NCI-H1048 (cell line): ENCODE measurements around the gene BLOC1S5.
"Not testable (repeated sequence)": the region's sequence is repeated elsewhere in the genome, so short reads cannot be mapped to it uniquely, and the experiment has no call there.

Experiments
- DNase-seq: peaks from one replicate; lab custom pipeline; 2025; lab: John Stamatoyannopoulos, UW

The BLOC1S5 gene

GRCh38 chr6:8080362-8081151, 16.4 kb upstream of the BLOC1S5 start:
- no peak for DNase-seq

GRCh38 chr6:8079126-8079525, 14.9 kb upstream of the BLOC1S5 start:
- no peak for DNase-seq

DNA sequence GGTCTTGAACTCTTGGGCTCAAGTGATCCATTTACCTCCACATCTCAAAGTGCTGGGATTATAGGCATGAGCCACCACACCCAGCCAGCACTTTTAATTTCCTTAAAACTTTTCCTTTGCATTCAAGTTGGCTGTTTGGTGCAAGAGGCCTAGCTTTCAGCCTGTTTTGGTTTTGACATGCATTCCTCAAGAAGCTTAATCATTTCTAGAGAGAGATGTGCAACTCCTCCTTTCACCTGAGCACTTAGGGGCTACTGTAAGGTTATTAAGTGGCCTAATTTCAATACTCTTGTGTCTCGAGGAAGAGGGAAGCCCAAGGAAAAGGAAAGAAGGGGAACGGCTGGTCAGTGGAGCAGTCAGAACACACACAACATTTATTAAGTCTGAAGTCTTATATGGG, 13.8 kb upstream of the BLOC1S5 start:
- DNase-seq: no peak

GRCh38 chr6:8075704-8076103, 11.5 kb upstream of the BLOC1S5 start:
- DNase-seq: no peak

DNA sequence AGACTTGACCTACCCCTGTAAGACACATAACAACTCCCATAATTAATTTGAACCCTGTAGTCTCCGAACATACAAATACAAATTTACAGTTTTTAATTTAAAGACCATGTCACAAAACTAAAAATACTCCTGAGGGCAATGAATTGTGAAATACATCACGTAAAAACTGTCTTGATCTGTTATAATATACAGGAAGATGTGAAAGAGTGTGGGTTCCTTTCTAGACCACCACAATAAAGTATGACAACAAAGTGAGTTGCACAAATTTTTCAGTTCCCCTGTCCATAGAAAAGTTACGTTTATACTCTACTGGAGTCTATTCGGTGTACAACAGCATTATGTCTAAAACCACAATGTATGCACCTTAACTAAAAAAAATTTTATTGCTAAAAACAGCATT, 11.0 kb upstream of the BLOC1S5 start:
- DNase-seq: no peak

DNA sequence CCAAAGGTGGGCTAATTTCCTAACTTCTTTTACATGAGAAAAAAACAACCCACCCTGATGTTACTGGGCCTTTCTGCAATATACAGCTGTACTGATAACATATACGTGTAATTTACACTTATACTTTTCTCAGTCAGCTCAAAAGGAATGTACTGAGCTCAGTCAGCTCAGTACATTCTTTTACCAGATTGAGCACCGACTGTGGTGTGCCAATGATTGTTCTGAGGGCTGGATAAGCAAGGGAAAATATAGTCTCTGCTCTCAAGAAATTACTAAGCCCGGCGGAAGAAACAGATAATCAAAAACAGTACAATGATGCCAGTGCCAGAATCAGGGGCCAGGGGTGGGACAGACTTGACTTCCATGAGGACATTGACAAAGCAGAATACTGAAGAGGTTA, 10.0 kb upstream of the BLOC1S5 start:
- DNase-seq: no peak

DNA sequence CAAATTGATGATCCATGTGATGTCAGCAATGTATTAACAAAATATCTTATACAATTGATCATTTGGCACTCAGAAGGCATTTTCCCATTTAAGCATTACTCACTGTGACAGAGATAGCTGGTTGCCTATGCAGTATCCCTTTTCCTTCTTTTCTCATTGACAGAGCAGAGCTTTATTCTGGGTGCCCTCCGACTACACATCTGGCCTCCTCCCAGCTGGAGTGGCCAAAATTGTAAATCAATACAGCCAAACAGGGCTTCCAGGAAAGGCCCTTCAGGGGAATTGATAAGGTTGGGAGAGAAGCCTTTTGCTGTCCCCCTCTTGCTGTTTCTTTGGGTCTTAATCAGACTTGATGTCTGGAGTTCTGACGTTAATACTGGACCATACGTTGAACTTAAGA, 9.6 kb upstream of the BLOC1S5 start:
- no peak for DNase-seq

DNA sequence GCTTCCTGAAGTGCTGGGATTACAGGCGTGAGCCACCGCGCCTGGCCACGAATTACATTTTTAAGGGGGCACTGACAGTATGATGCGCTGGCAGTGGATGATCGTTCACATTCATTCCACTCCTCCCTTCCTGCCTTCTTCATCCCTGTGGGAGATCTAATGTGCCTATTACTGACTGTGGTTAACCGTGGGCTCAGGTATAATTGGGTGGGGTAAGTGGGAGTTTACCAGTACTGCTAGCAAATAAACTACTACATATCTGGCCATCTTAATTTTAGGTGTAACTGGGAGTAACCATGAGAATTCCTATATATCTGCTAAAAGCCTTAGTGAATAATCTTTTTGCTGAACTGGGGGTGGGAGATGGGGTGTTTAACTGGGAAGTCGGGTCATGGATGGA, 6.5 kb upstream of the BLOC1S5 start:
- DNase-seq: no peak

DNA sequence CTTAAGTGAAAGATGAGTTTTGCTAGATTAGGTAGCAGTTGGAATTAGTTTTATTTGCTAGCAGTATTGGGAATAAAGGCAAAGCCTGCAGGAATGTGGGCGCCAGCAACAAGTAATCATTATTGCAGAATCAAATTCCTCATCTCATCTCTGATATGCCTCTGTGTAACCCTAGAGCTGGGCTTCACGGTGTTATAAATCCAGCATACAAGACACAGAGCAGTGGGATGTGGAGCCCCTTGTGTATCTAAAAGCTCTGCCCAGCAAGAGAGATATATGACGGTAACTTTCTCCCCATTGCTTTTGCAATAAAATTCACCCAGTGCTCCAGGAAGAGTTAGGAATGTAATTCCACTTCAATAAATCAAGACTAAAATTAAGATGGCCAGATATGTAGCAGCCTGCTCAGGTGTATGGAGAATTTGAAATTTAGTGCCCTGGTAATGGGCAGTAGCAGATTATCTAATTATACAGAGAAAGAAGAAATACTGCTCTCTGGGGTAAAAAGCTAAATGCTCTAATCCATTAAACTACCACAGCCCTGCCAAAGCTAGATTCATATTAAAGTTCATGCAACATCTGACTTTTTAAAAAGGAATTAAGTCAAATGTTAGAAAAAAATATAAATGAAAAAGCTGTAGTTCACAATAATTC, 5.6 kb upstream of the BLOC1S5 start:
- no peak for DNase-seq

DNA sequence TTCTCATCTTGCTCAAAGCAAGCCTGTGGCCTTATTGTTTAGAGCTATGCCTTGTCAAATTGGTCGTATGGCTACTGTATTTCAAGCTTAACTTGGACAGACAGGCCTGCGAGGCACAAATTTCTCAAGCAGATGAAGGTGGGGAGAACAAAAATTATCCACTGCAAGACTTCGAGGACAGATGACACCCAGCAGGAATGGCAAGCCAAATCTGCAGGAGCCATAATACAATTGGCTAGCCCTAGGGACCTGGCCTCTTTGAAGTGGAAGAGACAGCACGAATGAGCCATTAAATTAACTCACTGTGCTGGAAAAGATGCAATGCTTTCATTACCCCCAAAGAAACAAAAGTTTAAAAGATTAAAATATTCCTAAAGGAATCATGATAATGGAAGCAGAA, 5.0 kb upstream of the BLOC1S5 start:
- DNase-seq: no peak

DNA sequence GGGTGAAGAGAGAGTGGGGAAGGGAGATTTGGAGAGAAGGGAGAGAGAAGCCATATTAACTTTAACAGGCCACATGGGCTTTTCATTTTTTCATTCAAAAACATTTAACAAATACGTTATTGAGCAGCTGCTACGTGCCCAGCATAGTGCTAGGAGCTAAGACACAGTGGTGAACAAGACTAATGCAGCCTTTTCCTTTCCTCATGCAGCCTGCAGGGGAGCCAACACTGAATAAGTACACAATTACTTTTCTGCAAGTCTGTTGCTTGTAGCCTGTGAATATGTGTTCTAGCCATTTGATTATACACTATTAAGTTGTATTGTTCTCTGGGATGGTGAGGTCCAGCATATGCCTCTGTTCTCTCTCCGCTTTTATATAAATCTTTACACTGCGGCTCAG, 1.9 kb upstream of the BLOC1S5 start:
- no peak for DNase-seq

- no peak for DNase-seq
Measured at GRCh38 chr6:8065519-8065911, 1.3 kb upstream of the BLOC1S5 start.

DNA sequence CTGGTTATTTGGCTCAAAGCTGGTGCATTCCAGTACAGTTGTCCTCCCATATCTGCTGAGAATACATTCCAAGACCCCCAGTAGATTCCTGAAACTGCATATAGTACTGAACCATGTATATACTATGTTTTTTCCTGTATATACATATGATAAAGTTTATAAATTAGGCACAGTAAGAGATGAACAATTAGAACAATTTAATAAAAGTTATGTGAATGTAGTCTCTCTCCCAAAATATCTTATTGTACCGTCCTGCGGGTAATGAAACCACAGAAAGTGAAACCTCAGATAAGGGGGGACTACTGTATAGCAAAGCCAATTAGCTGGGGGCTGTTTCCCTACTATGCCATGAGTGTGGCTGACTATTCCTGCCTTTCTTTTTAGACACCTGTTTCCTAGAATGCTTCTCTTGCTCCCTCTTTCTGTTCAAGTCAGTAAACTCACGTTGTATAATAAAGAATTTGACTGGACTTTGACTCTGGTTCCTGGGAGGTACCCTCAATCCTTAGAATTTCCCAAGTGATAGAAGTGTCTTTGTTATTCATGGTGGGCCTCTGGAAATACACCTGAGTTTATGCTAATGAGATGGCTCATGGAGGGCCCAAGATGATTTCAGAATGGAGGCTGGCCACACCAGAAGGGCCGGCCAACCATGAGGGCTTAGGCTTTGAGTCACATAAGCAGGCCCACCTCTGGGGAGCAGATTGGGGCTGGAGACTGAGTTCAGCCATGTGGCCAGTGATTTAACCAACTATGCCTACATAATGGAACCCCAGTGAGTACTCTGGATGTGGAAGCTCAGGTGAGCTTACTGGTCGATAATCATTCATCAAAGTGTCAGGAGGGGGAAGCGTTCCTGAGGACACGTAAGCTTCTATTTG, 689 bp upstream of the BLOC1S5 start:
- DNase-seq: no peak

DNA sequence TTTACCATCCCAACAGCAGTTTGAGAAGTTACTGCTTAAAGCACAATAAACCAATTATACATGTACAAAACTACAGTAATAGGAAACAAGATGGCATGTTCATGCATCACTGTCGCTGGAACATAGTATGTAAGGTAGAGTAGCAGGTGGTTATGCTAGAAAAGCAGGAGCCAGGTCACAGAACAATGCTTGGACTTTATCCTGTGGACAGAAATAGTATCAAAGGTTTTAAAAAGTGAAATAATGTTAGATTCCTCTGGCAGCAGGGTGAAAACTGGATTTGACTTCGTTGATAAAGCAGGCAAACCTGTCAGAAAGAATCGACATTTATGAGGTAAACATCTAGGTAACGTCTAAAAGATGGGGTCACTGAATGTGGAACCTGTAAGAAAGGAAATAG, 2.5 kb downstream of the BLOC1S5 start:
- no peak for DNase-seq

GRCh38 chr6:8060346-8060745, 3.8 kb downstream of the BLOC1S5 start:
- no peak for DNase-seq

GRCh38 chr6:8059129-8059528, 5.1 kb downstream of the BLOC1S5 start:
- no peak for DNase-seq

GRCh38 chr6:8057793-8058192, 6.4 kb downstream of the BLOC1S5 start:
- DNase-seq: no peak

GRCh38 chr6:8057263-8057662, 6.9 kb downstream of the BLOC1S5 start:
- DNase-seq: no peak

- no peak for DNase-seq
Measured at GRCh38 chr6:8054276-8054675, 9.9 kb downstream of the BLOC1S5 start.

DNA sequence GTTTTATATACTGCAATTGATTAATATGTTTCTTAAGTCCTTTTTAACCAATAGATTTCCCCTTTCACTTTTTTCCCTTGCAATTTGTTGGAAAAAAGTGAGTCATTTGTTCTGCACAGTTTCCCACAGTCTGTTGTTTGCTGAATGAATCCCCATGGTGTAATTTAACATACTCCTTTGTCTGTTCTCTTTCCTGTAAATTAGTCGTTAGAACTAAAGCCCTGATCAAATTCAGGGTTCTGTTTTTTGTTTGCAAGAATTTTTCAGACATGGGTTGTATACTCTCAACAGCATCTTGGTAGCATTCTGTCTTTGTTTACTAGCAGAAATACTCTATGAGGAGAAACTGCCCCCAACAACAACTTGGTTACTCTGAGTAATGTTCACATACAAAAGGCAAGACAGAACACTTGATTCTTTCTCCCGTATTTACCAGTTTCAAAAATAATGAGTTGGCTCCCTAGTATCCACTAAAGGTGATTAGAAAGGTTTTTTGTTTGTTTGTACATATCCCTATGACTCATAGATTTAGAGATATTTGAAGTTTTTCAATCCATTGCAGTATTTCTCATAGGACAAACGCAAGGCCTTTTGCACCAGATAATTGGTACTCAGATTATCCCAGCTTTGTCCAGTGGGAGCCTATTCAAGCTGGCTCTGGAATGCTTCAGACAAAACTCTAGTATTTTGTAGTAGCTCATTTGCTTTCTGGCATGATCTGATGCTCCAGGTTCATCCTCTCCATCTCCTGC, 16.5 kb downstream of the BLOC1S5 start:
- no peak for DNase-seq

DNA sequence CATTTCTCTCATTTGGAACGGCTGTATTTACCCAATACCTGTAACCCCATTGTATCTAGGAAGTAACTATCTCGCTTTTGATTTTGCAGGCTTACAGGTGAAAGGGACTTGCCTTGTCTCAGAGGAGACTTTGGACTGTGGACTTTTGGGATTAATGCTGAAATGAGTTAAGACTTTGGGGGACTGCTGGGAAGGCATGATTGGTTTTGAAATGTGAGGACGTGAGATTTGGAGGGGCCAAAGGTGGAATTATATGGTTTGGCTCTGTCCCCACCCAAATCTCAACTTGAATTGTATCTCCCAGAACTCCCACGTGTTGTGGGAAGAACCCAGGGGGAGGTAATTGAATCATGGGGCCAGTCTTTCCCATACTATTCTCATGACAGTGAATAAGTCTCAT, 18.4 kb downstream of the BLOC1S5 start:
- DNase-seq: not testable (repeated sequence)

GRCh38 chr6:8043221-8043620, 21.0 kb downstream of the BLOC1S5 start:
- no peak for DNase-seq
